GM12873 (cell line): Measurements from ENCODE around the gene COL1A2.

ENCODE experiments used
- TF ChIP-seq, protein P1 (sequence below): IDR thresholded peaks from 2 replicates; pipeline ENCODE4 v1.5.1; 2012; ENCODE audit warnings: low read depth, mild to moderate bottlenecking, moderate library complexity, low read length, control low read depth; ENCODE audit not compliant: insufficient read depth; ENCODE audit errors: missing control alignments

Gene COL1A2

DNA sequence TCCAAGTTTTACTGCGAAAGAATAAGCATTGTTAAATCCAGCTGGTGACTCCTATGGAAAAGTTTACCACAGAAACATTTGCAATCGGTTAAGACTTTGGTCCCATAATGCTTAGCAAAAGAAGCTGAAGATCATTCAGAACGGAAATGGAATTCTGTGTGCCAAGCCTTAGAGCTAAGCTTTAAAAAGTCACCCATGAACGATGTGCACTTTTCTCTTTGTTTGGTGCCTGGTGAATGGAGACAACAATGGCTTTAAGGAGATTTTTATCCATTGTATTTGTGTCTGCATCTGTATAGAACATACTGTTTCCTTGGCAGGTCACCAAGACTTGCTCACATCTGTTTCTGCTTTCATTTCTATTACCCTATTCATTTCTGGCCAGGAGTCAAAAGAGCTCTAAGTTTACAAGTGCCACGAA, 26.3 kb upstream of the COL1A2 start:
- TF ChIP-seq, protein P1, sequence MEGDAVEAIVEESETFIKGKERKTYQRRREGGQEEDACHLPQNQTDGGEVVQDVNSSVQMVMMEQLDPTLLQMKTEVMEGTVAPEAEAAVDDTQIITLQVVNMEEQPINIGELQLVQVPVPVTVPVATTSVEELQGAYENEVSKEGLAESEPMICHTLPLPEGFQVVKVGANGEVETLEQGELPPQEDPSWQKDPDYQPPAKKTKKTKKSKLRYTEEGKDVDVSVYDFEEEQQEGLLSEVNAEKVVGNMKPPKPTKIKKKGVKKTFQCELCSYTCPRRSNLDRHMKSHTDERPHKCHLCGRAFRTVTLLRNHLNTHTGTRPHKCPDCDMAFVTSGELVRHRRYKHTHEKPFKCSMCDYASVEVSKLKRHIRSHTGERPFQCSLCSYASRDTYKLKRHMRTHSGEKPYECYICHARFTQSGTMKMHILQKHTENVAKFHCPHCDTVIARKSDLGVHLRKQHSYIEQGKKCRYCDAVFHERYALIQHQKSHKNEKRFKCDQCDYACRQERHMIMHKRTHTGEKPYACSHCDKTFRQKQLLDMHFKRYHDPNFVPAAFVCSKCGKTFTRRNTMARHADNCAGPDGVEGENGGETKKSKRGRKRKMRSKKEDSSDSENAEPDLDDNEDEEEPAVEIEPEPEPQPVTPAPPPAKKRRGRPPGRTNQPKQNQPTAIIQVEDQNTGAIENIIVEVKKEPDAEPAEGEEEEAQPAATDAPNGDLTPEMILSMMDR, result no peak

DNA sequence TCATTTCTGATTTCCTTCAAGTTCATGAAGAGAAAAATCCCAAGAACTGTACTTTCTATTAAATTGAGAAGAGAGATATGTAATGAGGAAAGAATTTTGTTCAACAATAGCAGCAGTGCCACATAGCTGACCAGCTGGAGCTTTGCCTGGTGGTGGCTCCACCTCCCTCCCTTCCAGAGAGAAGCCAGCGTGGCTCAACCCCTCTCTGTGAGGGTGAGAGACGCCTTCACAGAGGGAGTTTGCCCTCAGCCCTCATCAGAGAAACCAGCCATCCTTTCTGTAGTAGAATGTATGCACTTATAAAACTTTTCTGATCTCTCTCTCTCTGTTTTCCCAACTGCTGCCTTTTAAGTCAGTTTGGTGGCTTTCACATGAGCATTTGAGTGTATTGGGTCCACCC, 20.5 kb upstream of the COL1A2 start:
- TF ChIP-seq, protein P1, result no peak

DNA sequence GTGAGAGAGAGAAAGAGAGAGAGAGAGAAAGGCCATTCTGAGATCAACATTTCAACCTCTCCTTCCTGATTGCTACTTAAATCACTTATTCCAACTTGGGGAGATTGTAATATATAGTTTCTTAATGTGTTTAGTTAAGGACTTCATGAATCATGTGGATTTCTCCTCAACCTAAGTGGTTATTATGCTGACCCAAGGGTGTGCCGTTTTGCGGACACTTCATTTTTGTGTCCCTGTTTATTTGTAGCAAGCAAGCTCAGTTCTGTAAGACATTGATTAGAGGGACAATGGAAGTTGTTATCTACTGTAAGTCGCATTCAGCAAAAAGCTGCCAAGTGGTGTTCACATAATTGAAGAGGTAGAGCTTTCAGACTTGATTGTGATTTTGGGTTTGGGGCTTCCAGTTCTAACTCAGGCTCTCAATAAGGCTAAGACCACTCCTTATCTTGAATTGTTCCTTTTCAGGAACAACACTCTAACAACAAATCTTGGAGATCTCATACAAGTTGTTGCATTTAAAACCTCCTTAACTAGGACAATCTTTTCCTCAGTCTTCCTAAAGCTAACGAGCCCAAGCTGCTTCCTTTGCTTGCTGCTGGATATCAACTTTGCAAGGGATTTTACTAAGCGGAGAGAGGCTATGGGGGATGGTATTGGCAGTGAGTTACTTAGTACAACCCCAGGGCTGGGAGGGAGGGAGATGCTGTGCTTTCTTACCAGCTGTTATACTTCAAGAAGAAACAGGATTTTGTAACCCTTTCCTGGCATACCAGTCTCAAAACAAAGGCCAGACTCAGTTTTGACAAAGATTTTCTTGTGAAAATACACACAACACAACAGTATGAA, 19.8 kb upstream of the COL1A2 start:
- TF ChIP-seq, protein P1, result no peak

DNA sequence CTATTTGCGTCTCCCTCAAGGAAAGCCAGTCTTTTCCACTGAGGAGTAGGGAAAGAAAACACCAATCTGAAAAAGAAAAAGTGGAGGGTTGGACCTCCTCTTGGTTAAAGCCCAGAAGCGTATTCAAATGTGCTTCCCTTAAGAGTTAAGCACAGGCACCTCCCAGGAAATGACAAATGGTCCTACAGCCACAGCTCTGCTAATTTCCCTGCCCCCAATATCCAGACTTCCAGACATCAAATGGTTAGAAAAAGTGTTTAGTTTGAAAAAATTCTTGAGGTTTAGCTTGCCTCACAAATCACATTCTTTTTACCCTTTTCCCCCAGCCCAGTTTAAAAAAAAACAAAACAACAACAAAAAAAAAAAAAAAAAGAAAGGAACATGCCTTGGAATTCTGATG, 19.0 kb upstream of the COL1A2 start:
- TF ChIP-seq, protein P1, result no peak

DNA sequence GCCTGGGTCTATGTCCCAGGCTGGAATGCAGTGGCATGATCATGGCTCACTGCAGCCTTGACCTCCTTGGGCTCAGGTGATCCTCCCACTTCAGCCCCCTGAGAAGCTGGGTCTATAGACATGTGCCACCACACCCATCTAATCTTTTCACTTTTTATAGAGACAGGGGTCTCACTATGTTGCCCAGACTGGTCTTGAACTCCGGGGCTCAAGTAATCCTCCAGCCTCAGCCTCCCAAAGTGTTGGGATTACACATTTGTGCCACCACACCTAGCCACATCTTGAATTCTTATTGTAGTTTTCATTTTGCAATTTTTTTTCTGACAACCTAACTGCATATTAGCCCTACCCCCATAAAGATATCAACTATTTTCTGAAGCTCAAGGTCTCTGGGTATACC, 18.4 kb upstream of the COL1A2 start:
- TF ChIP-seq, protein P1, result no peak

DNA sequence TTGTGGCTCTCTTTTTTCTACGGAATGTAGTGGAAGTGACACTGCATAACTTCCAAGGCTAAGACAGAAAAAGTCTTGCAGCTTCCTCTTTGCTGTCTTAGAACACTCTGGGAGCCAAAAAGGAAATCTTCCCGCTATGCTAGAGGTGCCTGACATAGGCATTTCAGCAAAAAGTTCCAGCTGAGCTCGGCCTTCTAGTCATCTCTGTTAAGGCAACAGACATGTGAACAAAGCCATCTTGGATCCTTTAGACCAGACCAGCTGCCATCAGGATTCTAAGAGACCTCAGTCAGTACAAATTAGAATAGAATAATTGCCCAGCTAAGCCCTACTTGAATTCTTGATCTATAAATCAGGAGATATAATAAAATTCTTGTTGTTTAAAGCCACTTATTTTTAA, 16.3 kb upstream of the COL1A2 start:
- TF ChIP-seq, protein P1, result no peak

DNA sequence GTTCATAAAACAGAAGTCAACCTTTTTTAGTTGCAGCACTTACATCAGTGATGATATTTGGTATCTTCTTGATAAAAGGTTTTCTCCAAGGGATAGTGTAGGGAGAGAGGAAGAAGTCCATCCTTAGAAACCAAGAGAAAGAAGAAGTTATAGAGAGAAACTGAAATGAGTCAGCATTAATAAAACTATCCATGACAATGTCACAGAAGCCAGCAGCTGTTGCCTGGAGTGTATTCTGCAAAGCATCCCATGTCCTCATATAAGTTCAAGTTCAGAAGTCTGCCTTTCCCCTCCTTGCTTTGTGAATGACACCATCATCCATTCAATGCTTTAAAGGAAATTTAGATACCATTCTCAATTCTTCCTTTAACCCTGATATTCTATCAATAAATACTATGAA, 14.4 kb upstream of the COL1A2 start:
- TF ChIP-seq, protein P1, result no peak
